ENCODE measurements around the gene TXNL4A.

TXNL4A gene

DNA sequence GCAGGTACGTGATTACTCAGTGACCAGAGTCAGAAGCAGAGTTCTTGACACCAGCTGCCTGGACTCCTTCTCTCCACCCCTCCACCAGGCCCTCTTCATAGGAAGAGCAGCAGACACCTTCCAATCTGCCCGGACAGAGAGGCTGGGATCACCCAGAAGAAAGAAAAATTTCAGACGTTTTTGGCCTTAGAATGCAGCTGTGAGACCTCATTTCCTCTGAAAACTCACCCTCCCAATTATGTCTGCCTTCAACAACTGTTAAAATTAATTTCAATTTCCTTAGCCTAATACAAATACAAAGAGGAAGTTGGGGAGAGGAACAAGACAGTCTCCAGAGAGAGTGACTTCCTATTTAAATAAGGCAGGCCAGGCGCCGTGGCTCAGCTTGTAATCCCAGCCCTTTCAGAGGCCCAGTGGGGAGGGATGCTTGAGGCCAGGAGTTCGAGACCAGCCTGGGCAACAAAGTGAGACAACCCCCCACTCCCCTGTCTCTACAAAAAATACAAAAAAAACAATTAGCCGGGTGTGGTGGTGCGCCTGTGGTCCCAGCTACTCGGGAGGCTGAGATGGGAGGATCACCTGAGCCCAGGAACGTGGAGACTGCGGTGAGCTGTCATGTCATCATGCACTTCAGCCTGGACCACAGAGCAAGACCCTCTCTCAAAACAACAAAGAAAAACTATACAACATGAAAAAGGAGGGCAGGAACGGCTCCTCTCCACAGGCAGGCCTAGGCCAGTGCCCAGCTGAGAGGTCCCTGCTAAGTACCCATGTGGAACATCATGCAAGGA, 38.5 kb downstream of the TXNL4A start:
- DNase-seq (ENCODE audit: low spot score): no peak

DNA sequence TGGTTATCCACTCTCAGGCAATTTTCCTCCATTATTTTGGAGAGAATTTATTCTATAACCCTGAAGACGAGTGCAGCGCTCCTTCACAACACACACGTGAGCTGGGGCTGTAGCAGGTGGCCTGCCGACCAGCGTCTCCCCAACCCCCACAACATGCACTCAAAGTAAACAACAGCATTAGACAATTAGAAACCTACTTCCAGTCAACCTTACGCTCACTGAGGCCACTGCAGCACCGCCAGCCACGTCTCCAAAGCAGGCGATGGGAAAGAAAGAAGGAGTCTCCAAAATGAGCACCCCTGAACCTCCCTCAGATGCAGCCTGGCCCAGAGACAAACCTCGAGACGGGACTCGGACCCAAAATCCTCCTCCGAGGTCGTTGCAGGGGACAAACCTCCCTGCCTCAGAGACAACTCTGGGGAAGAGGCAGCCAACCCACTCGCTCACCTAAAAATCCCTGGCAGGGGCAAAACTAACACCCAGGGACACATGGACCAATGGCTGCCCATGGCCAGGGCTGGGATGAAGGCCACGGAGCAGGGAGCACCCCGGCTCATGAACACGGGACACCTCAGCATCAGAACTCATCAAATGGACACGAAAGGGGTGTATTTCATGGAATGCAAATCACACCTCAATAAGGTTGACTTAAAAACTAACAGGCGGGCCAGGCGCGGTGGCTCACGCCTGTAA, 39.5 kb downstream of the TXNL4A start:
- no peak for DNase-seq (ENCODE audit: low spot score)

DNA sequence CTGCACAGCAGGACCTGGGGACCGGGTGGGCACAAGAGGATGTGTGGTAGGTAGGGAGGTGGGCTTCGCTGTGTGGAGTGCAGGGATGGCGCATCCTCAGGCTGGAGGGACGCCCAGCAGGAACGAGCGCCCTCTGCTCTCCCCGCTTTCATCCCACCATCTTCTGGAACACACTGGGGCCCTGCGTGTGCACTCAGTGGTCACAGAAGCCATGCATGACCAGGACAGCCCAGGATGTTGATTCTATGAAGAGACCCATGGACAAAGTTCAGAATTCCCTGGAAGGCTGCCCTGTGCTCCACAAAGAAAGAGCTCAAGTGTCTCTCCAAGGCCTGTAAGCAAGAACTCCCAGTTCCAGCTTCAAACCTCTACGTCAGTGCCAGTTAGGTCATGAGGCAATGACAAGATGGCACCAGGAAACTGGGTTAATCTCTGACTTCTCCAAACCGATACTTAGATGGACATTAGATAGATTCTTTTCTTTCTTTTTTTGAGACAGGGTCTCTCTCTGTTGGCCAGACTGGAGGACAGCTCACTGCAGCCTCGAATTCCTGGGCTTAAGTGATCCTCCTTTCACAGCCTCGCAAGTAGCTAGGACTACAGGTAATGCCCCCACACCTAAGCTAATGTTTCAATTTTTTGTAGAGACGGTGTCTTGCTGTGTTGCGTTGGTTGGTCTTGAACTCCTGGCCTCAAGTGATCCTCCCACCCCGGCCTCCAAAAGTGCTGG, 40.3 kb downstream of the TXNL4A start:
- no peak for DNase-seq (ENCODE audit: low spot score)

DNA sequence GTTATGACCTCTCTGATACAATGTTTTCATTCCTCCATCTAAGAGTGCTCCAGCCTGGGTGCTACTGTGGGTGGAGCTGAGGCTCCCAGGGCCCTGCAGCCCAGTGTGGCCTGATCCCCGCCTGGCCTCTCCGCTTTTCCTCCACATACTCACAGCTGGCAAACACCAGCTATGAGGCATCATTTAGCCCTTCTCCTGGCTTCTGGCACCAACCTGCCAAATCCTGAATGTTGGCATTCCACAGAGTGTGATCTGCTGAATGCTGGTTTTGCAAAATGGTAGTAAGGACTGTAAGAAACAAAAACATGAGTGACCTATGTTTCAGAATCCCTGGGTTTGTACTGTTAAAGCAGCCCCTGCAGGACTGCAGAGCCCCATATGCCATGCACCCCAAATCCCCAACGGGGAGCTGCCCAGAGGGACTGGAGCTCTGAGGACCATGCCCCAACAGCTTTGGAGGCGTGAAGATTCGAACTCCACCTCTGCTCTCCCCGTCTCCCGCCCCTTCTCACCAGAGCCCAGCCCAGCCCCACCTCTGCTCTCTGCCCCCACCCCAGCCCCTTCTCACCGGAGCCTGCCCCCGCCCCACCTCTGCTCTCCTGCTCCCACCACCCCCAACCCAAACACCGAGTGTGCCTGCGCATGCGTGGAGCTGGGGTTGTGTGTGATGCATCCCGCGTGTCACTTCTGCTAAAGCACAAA, 41.2 kb downstream of the TXNL4A start:
- no peak for DNase-seq (ENCODE audit: low spot score)

DNA sequence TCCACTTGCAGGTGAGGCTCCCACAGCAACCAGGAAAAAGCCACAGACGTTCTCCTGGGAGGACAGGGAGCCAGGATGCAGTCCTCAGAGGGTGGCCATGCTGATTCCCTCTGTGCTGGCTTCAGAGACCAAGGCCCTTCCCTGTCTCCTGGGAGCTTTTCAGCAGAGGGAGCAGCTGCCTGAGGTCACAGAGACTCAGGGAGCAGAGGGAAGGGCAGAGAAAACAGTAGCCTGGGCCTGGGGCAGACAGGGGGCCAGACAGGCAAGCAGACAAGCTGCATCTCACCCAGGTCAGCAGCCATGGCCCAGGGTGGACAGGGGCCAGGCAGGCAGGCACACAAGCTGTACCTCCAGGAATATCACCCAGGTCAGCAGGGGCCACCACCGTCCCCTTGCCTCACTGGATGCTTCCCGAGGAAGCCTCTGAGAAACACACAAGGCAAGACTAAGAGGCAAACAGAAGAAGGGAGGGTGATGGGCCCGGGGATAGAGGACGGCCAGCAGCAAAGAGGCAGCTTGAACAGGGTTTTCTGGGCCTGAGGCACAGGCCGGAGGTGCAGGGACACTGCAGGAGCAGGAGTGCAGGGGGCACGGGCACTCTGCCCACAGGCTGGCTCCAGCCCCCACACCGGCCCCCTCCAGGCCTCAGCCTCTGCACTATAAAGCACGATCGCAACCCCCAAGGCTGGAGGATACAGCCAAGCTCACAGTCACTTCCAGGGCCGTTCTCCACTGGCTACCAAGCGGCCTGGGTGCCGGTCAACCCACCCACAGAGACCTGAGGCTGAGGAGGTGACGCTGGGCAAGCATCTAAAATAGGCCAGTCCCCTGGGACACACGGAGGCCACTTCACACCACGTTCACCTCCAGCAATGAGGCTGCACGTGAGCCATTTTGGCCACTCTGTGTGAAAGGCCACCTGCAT, 43.0 kb downstream of the TXNL4A start:
- no peak for DNase-seq (ENCODE audit: low spot score)

DNA sequence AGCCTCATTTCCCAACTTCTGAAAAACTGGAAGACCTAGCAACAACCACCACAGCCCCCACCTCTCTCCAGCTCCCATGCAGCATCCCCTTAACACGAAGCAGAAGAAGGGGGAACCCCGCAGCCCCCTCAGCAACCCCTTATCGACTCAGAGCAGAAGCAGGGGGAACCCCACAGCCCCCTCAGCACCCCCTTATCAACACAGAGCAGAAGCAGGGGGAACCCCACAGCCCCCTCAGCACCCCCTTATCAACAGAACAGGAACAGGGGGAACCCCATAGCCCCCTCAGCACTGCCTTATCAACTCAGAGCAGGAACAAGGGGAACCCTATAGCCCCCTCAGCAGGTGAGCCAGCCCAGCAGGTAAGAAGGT, 43.6 kb downstream of the TXNL4A start:
- no peak for DNase-seq (ENCODE audit: low spot score)

DNA sequence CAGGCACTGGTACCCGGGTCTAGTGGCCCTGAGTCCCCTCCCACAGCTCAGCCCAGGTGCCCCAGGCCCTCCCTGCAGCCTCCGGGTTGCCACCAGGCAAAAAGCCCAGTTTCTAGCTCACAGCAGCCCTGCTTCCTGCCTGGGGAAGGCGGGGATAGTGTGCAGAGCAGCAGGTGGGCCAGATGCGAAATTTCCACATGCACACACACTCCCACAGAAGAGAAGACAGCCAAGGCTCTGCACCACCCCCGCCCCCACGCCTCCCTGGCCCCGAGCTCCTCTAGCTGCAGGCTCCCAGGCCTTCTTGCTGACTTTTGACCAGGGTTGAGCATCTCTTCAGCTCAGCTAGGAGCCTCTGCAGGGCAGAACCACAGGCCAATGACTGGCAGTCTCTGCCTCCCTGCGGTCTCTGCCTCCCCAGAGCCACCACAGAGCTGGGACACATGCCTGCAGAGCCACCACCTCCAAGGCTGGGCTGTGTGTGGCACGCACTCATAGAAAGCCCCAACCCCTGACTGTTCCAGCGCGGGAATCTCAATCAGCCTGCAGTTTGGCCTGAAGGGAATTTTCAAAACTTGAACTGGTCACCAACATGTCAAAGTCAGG, 44.1 kb downstream of the TXNL4A start:
- DNase-seq (ENCODE audit: low spot score): no peak

DNA sequence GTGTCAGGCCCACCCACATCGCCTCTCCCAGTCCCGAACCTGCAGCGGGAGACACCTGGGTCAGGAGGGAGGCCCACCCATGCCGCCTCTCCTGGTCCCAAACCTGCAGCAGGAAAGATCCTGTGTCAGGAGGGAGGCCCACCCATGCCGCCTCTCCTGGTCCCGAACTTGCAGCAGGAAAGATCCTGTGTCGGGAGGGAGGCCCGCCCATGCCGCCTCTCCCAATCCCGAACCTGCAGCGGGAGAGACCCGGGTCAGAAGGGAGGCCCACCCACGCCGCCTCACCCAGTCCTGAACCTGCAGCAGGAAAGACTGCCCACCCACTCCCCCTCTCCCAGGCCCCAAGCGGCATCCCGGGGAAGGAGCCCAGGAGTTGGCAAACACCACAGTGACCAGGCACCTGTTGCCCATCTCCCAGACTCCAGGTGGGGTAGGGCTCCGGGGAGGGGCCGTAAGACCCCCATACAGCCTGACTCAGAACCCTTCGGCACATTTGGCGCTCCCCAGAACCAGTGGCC, 44.7 kb downstream of the TXNL4A start:
- DNase-seq (ENCODE audit: low spot score): no peak

DNA sequence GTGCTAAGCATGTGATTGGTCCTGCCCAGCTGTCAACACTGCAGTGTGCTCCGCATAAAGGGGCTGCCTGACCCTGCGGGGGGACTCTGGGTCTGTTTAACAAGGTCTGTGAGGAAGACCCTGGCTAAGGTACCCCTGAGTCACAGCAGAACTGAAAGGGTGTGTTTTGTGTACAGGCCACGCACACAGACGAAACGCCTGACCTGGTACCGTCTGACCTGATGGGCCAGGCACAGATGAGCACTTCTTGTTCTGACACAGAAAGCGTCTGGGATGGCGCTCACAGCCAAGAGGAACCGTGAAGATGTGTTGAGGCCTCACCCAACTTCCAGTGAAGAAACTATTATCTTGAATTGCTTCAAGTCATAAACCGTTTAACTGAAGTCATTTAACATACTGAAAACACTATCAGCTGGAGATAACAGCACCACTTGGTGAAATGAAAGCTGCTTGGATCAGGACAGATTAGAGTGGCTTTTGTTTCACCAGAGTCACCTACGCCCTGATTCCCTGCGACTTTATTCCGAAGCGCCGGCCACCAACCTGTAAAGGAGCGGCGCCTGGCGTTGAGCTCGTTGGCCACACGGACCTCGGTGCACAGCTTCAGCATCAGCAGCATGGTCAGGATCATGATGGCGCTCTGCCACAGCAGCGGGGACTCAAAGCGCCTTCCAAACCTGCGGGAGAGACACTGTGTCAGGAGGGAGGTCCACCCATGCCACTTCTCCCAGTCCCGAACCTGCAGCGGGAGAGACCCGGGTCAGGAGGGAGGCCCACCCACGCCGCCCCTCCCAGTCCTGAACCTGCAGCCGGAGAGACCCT, 45.4 kb downstream of the TXNL4A start:
- DNase-seq (ENCODE audit: low spot score): no peak

DNA sequence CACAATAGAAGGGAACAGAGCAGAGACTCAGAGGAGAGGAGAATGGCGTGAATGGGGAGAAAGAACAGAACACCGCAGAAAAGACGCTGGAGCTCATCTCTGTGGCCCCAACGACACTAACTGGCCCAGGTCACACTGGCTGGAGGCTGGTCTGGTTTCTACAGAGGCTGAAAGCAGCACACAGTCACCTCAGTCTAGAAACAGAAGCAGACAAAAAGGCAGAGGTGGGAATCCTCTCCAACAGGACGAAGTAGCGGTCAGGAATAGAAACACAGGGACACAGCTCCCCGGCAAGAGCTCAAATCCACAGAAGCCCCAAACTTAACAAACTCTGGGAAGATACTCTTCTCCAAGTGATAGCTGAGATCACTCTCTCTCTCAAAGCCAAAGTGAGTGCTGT, 46.2 kb downstream of the TXNL4A start:
- DNase-seq (ENCODE audit: low spot score): no peak

DNA sequence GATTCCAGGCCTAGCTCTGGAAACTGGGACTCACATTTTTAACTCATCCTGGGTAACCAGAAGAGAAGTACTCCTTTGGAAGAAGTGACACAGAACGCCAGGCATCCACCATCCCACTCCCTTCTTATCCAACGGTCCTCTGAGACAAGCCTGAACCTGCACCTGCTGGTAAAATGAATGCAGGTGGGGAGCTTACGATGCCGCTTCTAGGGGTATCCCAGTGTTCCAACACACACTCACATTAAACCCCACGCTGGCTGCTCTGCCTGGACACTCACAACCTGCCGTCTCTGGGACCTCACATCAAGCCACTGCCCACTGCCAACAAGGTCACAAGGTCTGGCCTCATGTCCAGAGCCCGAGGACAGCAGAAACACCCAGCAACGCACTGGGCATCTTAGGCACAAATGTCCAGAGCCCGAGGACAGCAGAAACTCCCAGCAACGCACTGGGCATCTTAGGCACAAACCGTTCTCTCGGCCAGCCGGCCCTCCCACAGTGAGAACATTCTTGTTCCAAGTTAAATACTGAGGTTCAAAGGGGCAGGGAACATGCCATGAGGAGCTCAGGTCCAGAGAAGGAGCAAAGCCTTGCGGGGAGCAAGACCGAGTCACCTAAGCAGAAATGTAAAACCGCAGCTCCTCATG, 46.8 kb downstream of the TXNL4A start:
- DNase-seq (ENCODE audit: low spot score): no peak

DNA sequence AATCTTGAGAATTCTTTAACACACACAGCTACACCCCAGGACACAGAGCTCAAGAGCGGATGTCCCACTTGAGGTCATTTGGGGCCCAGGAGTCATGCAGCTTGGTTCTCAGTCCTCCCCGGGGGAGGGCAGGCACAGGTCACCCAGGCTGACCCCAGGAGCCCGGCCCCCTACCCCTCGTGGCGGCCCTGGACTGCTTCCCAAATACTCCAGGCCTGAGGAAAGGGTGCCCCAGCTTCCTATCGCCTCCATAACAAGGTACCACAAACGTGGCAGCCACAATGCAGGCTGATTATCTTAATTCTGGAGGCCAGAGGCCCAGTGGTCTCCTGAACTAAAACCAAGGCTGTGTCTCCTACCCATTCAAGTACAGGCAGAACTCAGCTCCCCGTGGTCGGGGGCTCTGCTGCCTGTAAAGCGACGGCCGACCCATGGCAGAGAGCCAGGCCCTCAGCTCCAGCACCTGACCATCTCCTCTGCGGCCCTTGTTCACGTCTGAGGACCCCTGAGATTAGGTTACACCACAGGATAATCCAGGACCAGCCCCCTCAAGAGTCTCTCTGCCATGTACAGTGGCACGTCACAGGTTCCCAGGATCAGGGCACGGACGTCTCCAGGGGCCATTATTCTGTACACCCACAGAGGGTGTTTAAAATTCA, 47.4 kb downstream of the TXNL4A start:
- no peak for DNase-seq (ENCODE audit: low spot score)

DNA sequence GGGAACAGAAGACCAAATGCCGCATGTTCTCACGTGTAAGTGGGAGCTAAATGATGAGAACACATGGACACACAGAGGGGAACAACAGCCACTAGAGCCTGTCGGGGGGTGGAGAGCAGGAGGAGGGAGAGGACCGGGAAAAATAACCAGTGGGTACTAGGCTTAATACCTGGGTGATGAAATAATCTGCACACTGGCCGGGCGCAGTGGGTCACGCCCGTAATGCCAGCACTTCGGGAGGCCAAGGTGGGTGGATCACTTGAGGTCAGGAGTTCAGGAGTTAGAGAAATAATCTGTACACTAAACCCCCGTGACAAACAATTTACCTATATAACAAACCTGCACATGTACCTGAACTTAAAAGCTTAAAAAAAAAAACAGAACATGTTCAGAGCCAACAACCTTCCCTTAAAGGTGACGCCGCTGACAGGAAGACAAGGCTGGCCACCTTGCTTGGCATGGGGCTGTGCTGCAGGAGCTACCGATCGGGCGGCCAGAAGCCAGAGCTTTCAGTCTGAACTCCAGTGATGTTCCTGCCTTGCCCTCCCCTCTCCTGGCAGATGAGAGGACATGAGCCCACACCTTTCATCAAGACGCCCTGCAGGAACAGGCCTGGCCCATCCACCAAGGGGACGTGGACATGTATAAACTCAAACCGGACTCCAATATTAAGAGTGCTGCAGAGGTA, 48.1 kb downstream of the TXNL4A start:
- DNase-seq (ENCODE audit: low spot score): no peak

DNA sequence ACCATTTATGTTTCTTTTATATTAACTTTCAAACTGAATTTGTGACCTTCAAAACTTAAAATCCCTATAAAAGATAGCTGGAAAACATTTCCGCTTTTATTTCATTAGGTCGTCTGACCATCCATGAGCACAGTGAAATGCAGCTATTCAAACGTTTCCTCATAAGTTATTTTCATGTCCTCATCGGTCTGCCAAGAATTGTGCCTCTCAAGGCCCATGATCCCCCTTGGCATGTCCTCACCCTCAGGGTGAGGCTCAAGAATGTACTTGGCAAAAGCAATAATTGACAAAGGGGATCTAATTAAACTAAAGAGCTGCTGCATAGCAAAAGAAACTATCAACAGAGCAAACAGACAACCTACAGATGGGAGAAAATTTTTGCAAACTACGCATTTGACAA, 49.3 kb downstream of the TXNL4A start:
- no peak for DNase-seq (ENCODE audit: low spot score)

DNA sequence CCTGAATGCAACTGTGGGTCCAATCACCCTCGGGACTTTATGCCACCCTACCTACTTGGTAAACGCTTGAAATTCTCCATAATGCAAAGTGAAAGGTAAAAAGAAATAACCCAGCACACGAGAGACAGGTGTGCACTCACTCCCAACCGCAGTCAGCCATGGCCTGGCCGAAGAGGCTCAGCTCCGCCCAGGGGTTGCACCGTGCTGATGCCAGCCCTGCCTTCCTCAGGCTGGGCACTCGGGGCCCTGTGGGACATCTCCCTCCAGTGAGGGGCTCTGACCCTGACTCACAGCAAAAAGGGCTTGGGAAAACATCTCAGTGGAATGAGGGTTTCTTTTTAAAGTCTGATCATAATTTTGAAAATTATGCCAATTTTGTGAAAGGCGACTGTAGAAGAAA, 50.2 kb downstream of the TXNL4A start:
- DNase-seq (ENCODE audit: low spot score): no peak

DNA sequence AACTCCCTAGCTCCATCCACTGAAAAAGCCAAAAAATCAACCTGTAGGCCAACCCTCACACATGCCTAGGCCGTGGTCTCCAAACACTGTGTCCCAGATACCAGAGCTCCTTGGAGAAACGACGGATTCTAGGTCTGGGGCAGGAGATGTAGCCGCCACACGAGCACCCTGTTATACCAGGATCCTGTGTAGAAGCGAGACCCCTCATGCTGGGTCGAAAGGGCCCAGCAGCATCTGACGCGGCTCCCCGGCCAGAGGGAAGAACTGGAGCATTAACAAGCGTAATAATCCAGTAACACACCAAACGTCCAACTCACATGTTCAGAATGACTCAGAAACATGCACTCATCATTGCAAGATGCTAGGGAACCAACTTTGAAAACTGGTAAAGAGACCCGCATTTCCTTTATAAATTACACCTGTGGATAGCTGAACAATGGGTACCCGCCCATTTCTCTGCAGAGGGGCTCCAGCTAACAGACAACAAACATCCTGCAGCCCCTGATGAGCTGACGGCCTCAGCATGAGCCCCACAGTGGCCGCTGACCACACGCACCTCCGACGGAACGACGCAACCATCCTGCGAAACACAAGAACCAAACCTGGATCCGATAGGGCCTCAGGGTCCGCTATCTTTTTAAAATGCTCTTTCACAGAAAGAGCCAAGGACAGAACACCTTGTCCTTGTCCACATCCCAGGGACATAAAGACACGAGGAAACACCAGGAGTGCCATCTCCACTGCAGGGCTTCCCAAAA, 51.1 kb downstream of the TXNL4A start:
- no peak for DNase-seq (ENCODE audit: low spot score)

DNA sequence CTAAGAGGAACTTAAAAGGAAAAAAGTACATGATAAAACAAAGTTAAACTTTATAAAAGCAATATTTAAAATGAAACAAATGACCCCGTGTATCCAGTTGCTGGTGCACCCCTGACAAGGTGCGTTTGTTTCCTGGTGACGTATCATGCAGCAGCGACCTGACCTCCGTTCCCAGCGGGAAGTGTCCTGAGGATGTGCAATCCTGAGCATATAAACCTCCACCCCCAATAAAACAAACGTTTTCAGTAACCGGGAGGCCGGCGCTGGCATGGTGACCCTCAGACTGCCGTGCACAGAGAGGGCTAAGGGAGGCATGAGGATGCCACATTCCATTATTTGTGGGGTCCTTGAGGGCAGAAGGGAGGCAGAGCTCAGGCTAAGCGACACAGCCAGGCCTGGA, 51.7 kb downstream of the TXNL4A start:
- no peak for DNase-seq (ENCODE audit: low spot score)

Measured in SK-N-DZ (cell line).